T-cell (primary cell): ENCODE measurements around the gene AKNAD1. TPM values are rescaled to one million over a fixed set of nuclear protein-coding genes. Genes with fewer than 3 reads are reported as not detected.

Experiments used
- ATAC-seq, 4 experiments: fragments of 200-7000 bp in 3 of 4; fragments of 150-1000 bp in 1 of 4; cut with Tn5 transposase; replicated peaks in 1 of 4; 1 replicate in 3 of 4; 2 replicates in 1 of 4; pipeline ENCODE4 v1.10.0; 2021; ENCODE audit warnings: moderate library complexity in 3 of 4, mild to moderate bottlenecking in 2 of 4, moderate number of reproducible peaks in 1 of 4
- CTCF ChIA-PET, 2 donors: fragments of 300-600 bp; sonication (Branson Sonifier 250); formaldehyde crosslinking; loops; one replicate each; lab custom pipeline; 2022; ENCODE audit warnings: antibody characterized with exemption in 2 of 2; lab: Charles Lee
- POLR2A ChIA-PET, 2 donors: fragments of 300-600 bp; sonication (Branson Sonifier 250); formaldehyde crosslinking; loops; one replicate each; lab custom pipeline; 2022; ENCODE audit warnings: antibody characterized with exemption in 2 of 2; lab: Charles Lee
- DNase-seq, 35 experiments: peaks; one replicate each; pipeline versions ENCODE4 v3.0.0 to v3.0.0-alpha.2; 2013 to 2023
- H3K27ac ChIP-seq: one replicate; pipeline ENCODE4 v1.5.1; 2013; ENCODE audit warnings: low read length
- H3K27me3 ChIP-seq, 2 experiments: replicated peaks in 1 of 2; 1 replicate in 1 of 2; 2 replicates in 1 of 2; pipeline versions ENCODE4 v1.6.1 to v1.7.0; 2013; ENCODE audit warnings: low read length in 1 of 2, mixed read lengths in 1 of 2; ENCODE audit not compliant: control insufficient read depth in 2 of 2, insufficient read depth in 2 of 2; ENCODE audit errors: extremely low read depth in 1 of 2
- H3K36me3 ChIP-seq, 2 donors: 1 replicate in 1 of 2; 2 replicates in 1 of 2; pipeline versions ENCODE4 v1.6.1 to v1.7.0; 2013; ENCODE audit warnings: low read length in 1 of 2; ENCODE audit not compliant: control insufficient read depth in 2 of 2, insufficient read depth in 1 of 2; ENCODE audit errors: extremely low read depth in 1 of 2
- H3K4me1 ChIP-seq, 2 experiments: 1 replicate in 1 of 2; 2 replicates in 1 of 2; pipeline versions ENCODE4 v1.6.1 to v1.7.0; 2013; ENCODE audit warnings: low read length in 2 of 2, mixed read lengths in 1 of 2; ENCODE audit not compliant: insufficient read depth in 2 of 2, control insufficient read depth in 1 of 2; ENCODE audit errors: extremely low read depth in 1 of 2
- H3K4me3 ChIP-seq, 2 donors: 1 replicate in 1 of 2; 2 replicates in 1 of 2; pipeline versions ENCODE4 v1.5.1 to v1.7.0; 2013; ENCODE audit warnings: mild to moderate bottlenecking in 2 of 2, low read length in 1 of 2, moderate library complexity in 1 of 2; ENCODE audit not compliant: control insufficient read depth in 1 of 2; ENCODE audit errors: extremely low read depth in 1 of 2
- H3K9me3 ChIP-seq: 2 replicates; pipeline ENCODE4 v1.7.0; 2013
- H3K27ac Mint-ChIP-seq, 2 donors: one replicate each; pipeline ENCODE4 v1.8.0; 2020 to 2021; ENCODE audit warnings: mild to moderate bottlenecking in 2 of 2, mixed read lengths in 2 of 2
- H3K27me3 Mint-ChIP-seq, 2 donors: one replicate each; pipeline ENCODE4 v1.8.0; 2021 to 2022; ENCODE audit warnings: mixed read lengths in 2 of 2
- H3K36me3 Mint-ChIP-seq: one replicate; pipeline ENCODE4 v1.8.0; 2021; ENCODE audit warnings: mixed read lengths
- H3K4me1 Mint-ChIP-seq, 3 donors: one replicate each; pipeline ENCODE4 v1.8.0; 2020 to 2022; ENCODE audit warnings: mixed read lengths in 3 of 3, mild to moderate bottlenecking in 1 of 3
- H3K4me3 Mint-ChIP-seq, 3 donors: one replicate each; pipeline ENCODE4 v1.8.0; 2020 to 2022; ENCODE audit warnings: mild to moderate bottlenecking in 3 of 3, mixed read lengths in 3 of 3, moderate library complexity in 3 of 3
- H3K9me3 Mint-ChIP-seq, 3 donors: one replicate each; pipeline ENCODE4 v1.8.0; 2020 to 2022; ENCODE audit warnings: mixed read lengths in 3 of 3
- WGBS: methylation state at CpG from one replicate; pipeline ENCODE4 v1.1.5; 2013; ENCODE audit warnings: missing lambda C conversion rate; ENCODE audit not compliant: insufficient coverage; 5-methylcytosine and 5-hydroxymethylcytosine counted together
- total RNA-seq, 35 experiments: library from RNA in 6 of 35; stranded (reverse) in 6 of 35; fragments of 120-200 nt in 1 of 35; gene quantifications; one replicate each; pipeline versions ENCODE4 v1.2.1 to v1.2.4 and lab custom pipeline; 2013 to 2026

The AKNAD1 gene
- total RNA-seq, 5 donors from 2014 or later (not counting 1 experiment from before 2014, with no cell fraction given), result not detected

DNA sequence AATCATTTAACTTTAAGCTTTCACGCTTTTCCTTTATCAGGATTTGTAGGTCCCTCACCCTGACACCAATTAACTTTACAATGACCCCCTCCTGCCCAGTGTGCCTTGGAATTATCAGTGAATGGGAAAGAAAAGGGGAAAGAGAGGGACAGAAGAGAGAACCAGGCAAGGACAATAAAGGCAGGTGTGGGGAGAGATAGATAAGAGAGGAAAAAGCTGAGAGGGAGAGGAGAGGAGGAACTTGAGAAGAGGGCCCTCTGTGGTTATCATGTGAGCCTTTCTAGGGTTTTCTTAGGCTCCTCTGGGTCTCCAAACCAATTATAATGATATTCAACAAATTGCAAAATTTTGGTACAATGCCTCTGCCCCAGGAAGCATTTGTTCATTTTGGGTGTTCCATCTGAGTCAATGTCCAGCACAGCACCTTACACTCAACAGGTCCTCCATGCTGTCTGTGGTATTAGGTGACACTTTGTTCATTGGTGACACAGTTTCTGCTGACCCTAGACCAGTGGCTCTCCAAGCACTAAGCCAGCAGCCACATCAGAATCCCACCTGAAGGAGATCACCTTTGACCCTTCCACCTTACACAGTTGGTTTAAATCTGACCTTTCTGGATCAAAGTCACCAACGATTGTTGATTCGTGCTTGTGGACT lies 14.2 kb downstream of the AKNAD1 start:
- Mint-ChIP-seq H3K4me1 (no peaks in the 10 kb centered on the region), H3K36me3 (no peaks in the 10 kb centered on the region), H3K4me3 (no peak overlapping the region), H3K27me3 (peaks cover 0 to 4% of the 10 kb centered on the region in 2 donors), H3K27ac (no peak overlapping the region), H3K9me3 (no peaks in the 10 kb centered on the region)
- Histone ChIP-seq H3K4me1 (no peaks in the 10 kb centered on the region), H3K9me3 (no peaks in the 10 kb centered on the region), H3K27me3 (no peaks in the 10 kb centered on the region), H3K27ac (no peak overlapping the region), H3K4me3 (no peak overlapping the region), H3K36me3 (no peaks in the 10 kb centered on the region)
- DNase-seq, result no peak
- POLR2A ChIA-PET, result no interaction called here
- 85% methylated on average over 2 of the region's 3 CpGs for WGBS
- CTCF ChIA-PET, result interaction anchor here in 1 of 2 donors (1.1 kb wide), 1 partner anchor 14 kb away, joined by 3 read pairs; no protein-coding TSS in a partner anchor
- no peak for ATAC-seq

DNA sequence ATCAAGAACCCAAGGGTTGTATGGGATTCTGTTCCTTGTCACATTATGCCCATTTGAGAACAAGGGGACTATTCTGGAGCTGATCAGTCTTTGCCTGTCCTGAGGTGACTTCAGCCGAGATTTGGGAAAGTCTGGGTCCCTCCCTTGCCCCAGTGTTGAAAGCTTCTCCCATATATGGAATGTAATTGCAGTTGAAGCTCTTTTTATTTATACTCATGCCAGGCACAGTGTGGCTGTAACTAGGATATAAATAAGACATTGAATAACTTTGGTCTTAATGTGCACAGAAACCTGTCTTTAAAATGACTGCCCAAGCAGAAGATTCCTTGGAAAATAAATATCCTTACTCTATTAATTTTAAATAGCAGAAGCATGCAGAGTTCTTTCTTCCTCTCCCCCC lies 15.2 kb downstream of the AKNAD1 start:
- CTCF ChIA-PET, result no interaction called here
- no CpG with 5 or more reads among the region's 1 CpG for WGBS
- POLR2A ChIA-PET, result interaction anchor here in 1 of 2 donors (0.6 kb wide), 1 partner anchor 155 kb away, joined by 3 read pairs; no protein-coding TSS in a partner anchor
- H3K27ac ChIP-seq, result no peak overlapping the region
- ATAC-seq, result no peak
- H3K27me3 Mint-ChIP-seq, result peaks cover 0 to 4% of the 10 kb centered on the region in 2 donors
- no peaks in the 10 kb centered on the region for H3K9me3 Mint-ChIP-seq
- no peaks in the 10 kb centered on the region for H3K4me1 ChIP-seq
- H3K36me3 ChIP-seq, result no peaks in the 10 kb centered on the region
- no peaks in the 10 kb centered on the region for H3K36me3 Mint-ChIP-seq
- no peak for DNase-seq
- H3K4me3 ChIP-seq, result no peak overlapping the region
- H3K27me3 ChIP-seq, result no peaks in the 10 kb centered on the region
- H3K4me3 Mint-ChIP-seq, result no peak overlapping the region
- H3K9me3 ChIP-seq, result no peaks in the 10 kb centered on the region
- no peak overlapping the region for H3K27ac Mint-ChIP-seq
- no peaks in the 10 kb centered on the region for H3K4me1 Mint-ChIP-seq

DNA sequence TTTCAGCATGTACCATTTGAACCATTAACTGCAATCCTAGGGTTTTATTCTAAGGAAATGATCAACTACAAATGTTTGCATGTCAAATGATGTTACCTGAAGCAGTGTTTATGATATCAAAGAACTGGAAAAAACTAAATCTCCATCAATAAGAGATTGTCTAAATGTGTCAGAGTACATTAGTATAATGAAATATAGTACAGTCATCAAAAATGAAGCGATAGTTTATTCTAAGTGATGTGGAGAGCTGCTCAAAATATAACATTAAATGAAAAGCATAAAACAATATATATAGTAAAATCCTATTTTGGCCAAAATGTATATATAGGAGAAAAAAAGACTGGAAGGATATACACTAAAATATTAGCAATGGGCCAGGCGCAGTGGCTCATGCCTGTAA lies 24.0 kb downstream of the AKNAD1 start:
- Histone ChIP-seq H3K27ac (no peak overlapping the region), H3K4me3 (no peak overlapping the region), H3K4me1 (peaks cover 0 to 6% of the 10 kb centered on the region in 2 experiments), H3K27me3 (peaks cover 0 to 9% of the 10 kb centered on the region in 2 experiments), H3K9me3 (no peaks in the 10 kb centered on the region), H3K36me3 (no peaks in the 10 kb centered on the region)
- peaks cover 0 to 9% (median 2%) of the 10 kb centered on the region in 3 donors for H3K4me1 Mint-ChIP-seq
- no peaks in the 10 kb centered on the region for H3K9me3 Mint-ChIP-seq
- H3K27me3 Mint-ChIP-seq, result peaks cover 1 to 3% of the 10 kb centered on the region in 2 donors
- H3K36me3 Mint-ChIP-seq, result no peaks in the 10 kb centered on the region
- CTCF ChIA-PET, result interaction anchor here in 1 of 2 donors (0.8 kb wide), 1 partner anchor 59 kb away, joined by 4 read pairs; no protein-coding TSS in a partner anchor
- no peak overlapping the region for H3K27ac Mint-ChIP-seq
- WGBS, result no CpG with 5 or more reads among the region's 2 CpGs
- ATAC-seq, result no peak
- DNase-seq, result no peak
- no peak overlapping the region for H3K4me3 Mint-ChIP-seq
- POLR2A ChIA-PET, result no interaction called here

DNA sequence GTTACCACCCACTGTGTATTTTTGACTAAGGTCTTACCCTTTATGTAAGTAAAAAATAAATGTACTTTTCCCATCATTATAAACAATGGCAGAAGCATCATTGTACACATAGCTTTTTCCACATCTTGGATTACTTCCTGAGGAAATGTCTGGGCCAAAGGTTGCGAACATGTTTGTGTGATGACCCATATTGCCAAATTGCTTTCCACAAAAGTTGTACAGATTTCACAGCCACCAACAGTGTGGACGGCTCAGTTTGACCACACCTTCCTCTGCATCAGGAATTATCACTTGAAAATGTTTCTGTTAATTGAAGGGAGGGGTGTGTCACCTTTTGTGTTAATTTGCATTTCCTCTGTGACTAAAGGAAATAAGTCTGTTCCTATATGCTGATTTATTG lies 25.7 kb downstream of the AKNAD1 start:
- DNase-seq, result no peak
- Histone ChIP-seq H3K27ac (no peak overlapping the region), H3K4me1 (peaks cover 0 to 6% of the 10 kb centered on the region in 2 experiments), H3K27me3 (peaks cover 0 to 9% of the 10 kb centered on the region in 2 experiments), H3K9me3 (no peaks in the 10 kb centered on the region), H3K4me3 (no peak overlapping the region), H3K36me3 (no peaks in the 10 kb centered on the region)
- Mint-ChIP-seq H3K36me3 (no peaks in the 10 kb centered on the region), H3K9me3 (no peaks in the 10 kb centered on the region), H3K4me1 (peaks cover 0 to 11% (median 2%) of the 10 kb centered on the region in 3 donors), H3K27me3 (peaks cover 1 to 3% of the 10 kb centered on the region in 2 donors), H3K4me3 (no peak overlapping the region), H3K27ac (no peak overlapping the region)
- no peak for ATAC-seq
- ChIA-PET CTCF (interaction anchor here (0.6 to 1.7 kb wide), 5 partner anchors 9 to 1117 kb away, joined by 3 to 6 read pairs (median 4); no protein-coding TSS in a partner anchor), POLR2A (no interaction called here)
- no CpG with 5 or more reads among the region's 2 CpGs for WGBS

DNA sequence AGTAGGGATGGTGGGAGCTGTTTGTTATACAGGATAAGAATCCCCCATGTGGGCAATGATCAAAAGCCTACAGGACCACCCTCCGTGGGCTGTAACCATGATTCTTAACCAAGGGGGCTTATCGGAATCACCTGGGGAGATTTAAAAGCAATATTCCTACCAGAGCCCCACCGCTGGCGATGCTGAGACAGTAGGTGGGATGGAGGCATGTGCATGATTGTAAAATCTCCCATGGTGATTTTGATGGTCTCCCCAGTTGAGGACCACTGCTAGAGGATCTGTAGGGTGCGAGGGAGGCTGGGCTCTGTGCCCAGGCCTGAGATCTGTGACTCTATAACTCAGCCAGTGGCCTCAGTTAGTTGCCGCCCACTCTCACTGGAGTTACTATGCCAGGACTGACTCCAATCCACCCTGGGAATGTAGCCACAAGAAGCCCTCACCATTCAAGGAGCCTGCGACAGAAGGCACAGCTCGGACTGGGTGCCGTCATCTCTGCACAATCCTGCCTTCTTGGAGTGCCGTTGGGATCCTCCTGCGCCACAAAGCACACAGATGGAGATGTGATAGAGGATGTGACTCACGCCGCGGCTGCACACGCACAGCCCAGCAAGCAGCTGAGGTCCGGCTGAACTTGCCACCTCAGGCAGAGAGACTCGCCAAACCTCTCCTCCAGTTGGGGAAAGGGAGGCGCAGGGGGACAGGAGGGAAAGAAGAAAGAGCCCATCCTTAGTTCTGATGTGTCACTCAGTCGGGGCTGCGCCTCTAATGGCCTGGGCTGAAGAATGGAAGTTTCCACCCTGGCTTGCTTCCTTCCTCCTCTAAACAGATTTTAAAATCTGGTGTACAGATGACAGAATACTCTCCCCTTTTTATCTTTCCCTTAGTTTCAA lies 26.5 kb downstream of the AKNAD1 start:
- no peaks in the 10 kb centered on the region for H3K9me3 Mint-ChIP-seq
- peaks cover 0 to 11% (median 2%) of the 10 kb centered on the region in 3 donors for H3K4me1 Mint-ChIP-seq
- Histone ChIP-seq H3K4me1 (peaks cover 0 to 6% of the 10 kb centered on the region in 2 experiments), H3K36me3 (no peaks in the 10 kb centered on the region), H3K4me3 (no peak overlapping the region), H3K27ac (no peak overlapping the region), H3K9me3 (no peaks in the 10 kb centered on the region), H3K27me3 (peaks cover 0 to 6% of the 10 kb centered on the region in 2 experiments)
- ChIA-PET CTCF (interaction anchor here (0.6 to 3.8 kb wide), 5 partner anchors 62 to 75 kb away, joined by 3 to 23 read pairs (median 5); no protein-coding TSS in a partner anchor), POLR2A (no interaction called here)
- H3K4me3 Mint-ChIP-seq, result no peak overlapping the region
- H3K36me3 Mint-ChIP-seq, result no peaks in the 10 kb centered on the region
- H3K27ac Mint-ChIP-seq, result no peak overlapping the region
- ATAC-seq (no peak), DNase-seq (no peak)
- WGBS, result 88% methylated on average over 9 of the region's 20 CpGs
- H3K27me3 Mint-ChIP-seq, result peaks cover 1 to 3% of the 10 kb centered on the region in 2 donors

DNA sequence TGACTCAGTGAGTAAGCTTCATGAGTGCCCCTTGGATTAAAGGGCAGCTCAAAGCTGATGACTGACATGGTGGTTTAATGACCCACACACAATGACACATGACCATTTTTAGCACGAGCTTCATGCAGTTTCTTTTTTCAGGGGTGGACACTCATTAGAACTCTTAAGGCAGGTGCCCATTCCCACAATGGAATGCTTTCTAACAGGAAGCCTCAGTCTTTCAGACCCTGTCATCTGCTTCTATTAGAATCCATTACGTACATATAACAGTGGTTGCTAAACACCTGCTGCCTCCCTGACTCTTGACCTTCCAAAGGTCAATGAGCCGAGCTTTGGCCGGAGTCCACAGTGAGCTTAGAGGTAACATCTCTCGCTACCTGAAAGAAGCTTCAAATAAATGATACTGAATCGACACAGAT lies 27.4 kb downstream of the AKNAD1 start:
- Mint-ChIP-seq H3K36me3 (no peaks in the 10 kb centered on the region), H3K27ac (no peak overlapping the region), H3K9me3 (no peaks in the 10 kb centered on the region), H3K4me1 (peaks cover 0 to 11% (median 2%) of the 10 kb centered on the region in 3 donors), H3K4me3 (no peak overlapping the region), H3K27me3 (no peaks in the 10 kb centered on the region)
- H3K9me3 ChIP-seq, result no peaks in the 10 kb centered on the region
- WGBS, result 0% methylated on average over 1 of the region's 6 CpGs
- ChIA-PET CTCF (interaction anchor here (0.7 to 4.3 kb wide), 10 partner anchors 9 to 283 kb away, joined by 3 to 41 read pairs (median 5); a partner anchor contains a TSS), POLR2A (interaction anchor here in 1 of 2 donors (0.6 kb wide), 2 partner anchors 250 to 848 kb away, joined by 4 read pairs; no protein-coding TSS in a partner anchor)
- ATAC-seq, result no peak
- H3K4me3 ChIP-seq, result no peak overlapping the region
- H3K36me3 ChIP-seq, result no peaks in the 10 kb centered on the region
- no peak overlapping the region for H3K27ac ChIP-seq
- DNase-seq, result no peak
- peaks cover 0 to under 1% of the 10 kb centered on the region in 2 experiments for H3K27me3 ChIP-seq
- peaks cover 0 to 6% of the 10 kb centered on the region in 2 experiments for H3K4me1 ChIP-seq
